Measurements from ENCODE around the gene ESRRA. TPM values are rescaled to one million over a fixed set of nuclear protein-coding genes. Genes with fewer than 3 reads are reported as not detected.
A peak's percentile ranks its signal among the peaks of the same experiment; 100 is the strongest.

ESRRA gene
- total RNA-seq, 5 donors from 2014 or later (not counting 1 experiment from before 2014, with no cell fraction given), result 20.2 to 43.1 (median 39.7) TPM

GRCh38 chr11:64285885-64286800 is 19.2 kb upstream of the ESRRA start:
- H3K27me3 ChIP-seq (replicated peaks in 1 of 2; ENCODE audit: control insufficient read depth in 2 of 2, extremely low read depth in 1 of 2, insufficient read depth in 2 of 2, low read length in 1 of 2), result peaks cover 4 to 18% of the 10 kb centered on the region in 2 experiments
- 66% methylated on average over 14 of the region's 40 CpGs for WGBS (ENCODE audit: insufficient coverage)
- ChIA-PET POLR2A (interaction anchor here in 1 of 2 donors (1.6 to 1.7 kb wide), 2 partner anchors 14 to 31 kb away, joined by 5 to 6 read pairs; partner anchors contain the start of genes PRDX5 and TRMT112), CTCF (interaction anchor here (0.6 to 3.7 kb wide), 7 partner anchors 14 to 100 kb away, joined by 3 to 16 read pairs (median 6); partner anchors contain the start of genes CATSPERZ (in 1 of the 2), PRDX5 (in 1 of the 2), STIP1 (in 1 of the 2) and TRMT112 (in 1 of the 2))
- DNase-seq, result peak in 6 of 35 experiments; percentile 14 to 48 (median 27)
- H3K9me3 ChIP-seq, result no peaks in the 10 kb centered on the region
- H3K4me1 ChIP-seq (ENCODE audit: control insufficient read depth in 1 of 2, extremely low read depth in 1 of 2, insufficient read depth in 2 of 2, low read length in 2 of 2), result peaks cover 4 to 40% of the 10 kb centered on the region in 2 experiments
- Mint-ChIP-seq H3K27ac (peak overlapping the region; percentile 70 to 84), H3K36me3 (peaks cover 4% of the 10 kb centered on the region), H3K4me3 (peak overlapping the region; percentile 67 to 84 (median 74)), H3K27me3 (peaks cover 5 to 7% of the 10 kb centered on the region in 2 donors), H3K9me3 (no peaks in the 10 kb centered on the region), H3K4me1 (peaks cover 25 to 32% (median 30%) of the 10 kb centered on the region in 3 donors)
- H3K27ac ChIP-seq (ENCODE audit: low read length), result peak overlapping the region; percentile 70
- H3K4me3 ChIP-seq (ENCODE audit: control insufficient read depth in 1 of 2, extremely low read depth in 1 of 2, low read length in 1 of 2), result peak overlapping the region; percentile 17 to 87
- H3K36me3 ChIP-seq (ENCODE audit: control insufficient read depth in 2 of 2, extremely low read depth in 1 of 2, insufficient read depth in 1 of 2, low read length in 1 of 2), result peaks cover 0 to 7% of the 10 kb centered on the region in 2 donors
- ATAC-seq (replicated peaks in 1 of 4), result no peak

DNA sequence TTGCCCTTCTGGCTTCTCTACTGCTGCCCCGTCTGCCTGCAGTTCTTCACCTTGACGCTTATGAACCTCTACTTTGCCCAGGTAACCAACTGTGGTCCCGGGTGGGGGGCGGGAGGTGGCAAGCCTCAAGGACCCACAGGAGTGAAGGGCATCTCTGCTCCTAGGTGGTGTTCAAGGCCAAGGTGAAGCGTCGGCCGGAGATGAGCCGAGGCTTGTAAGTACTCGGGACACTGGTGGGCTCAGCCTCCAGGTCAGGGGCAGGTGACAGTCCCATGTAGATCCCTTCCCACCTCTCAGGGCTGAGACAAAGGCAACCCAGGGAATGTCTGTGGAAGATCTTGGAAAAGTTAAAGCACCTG is 18.5 kb upstream of the ESRRA start:
- no peak for ATAC-seq (replicated peaks in 1 of 4)
- H3K27ac Mint-ChIP-seq, result peak overlapping the region; percentile 70 to 84
- H3K4me3 ChIP-seq (ENCODE audit: control insufficient read depth in 1 of 2, extremely low read depth in 1 of 2, low read length in 1 of 2), result no peak overlapping the region
- H3K36me3 ChIP-seq (ENCODE audit: control insufficient read depth in 2 of 2, extremely low read depth in 1 of 2, insufficient read depth in 1 of 2, low read length in 1 of 2), result peaks cover 0 to 7% of the 10 kb centered on the region in 2 donors
- DNase-seq, result no peak
- 95% methylated on average over 6 of the region's 9 CpGs for WGBS (ENCODE audit: insufficient coverage)
- H3K36me3 Mint-ChIP-seq, result no peaks in the 10 kb centered on the region
- peaks cover 25 to 28% (median 26%) of the 10 kb centered on the region in 3 donors for H3K4me1 Mint-ChIP-seq
- CTCF ChIA-PET, result interaction anchor here in 1 of 2 donors (3.0 kb wide), 1 partner anchor 14 kb away, joined by 13 read pairs; the partner anchor contains the start of gene CATSPERZ
- no peaks in the 10 kb centered on the region for H3K9me3 ChIP-seq
- no peak overlapping the region for H3K27ac ChIP-seq (ENCODE audit: low read length)
- H3K4me1 ChIP-seq (ENCODE audit: control insufficient read depth in 1 of 2, extremely low read depth in 1 of 2, insufficient read depth in 2 of 2, low read length in 2 of 2), result peaks cover 4 to 42% of the 10 kb centered on the region in 2 experiments
- no peaks in the 10 kb centered on the region for H3K9me3 Mint-ChIP-seq
- peak overlapping the region; percentile 67 to 84 (median 74) for H3K4me3 Mint-ChIP-seq
- peaks cover 5 to 7% of the 10 kb centered on the region in 2 donors for H3K27me3 Mint-ChIP-seq
- peaks cover 4 to 21% of the 10 kb centered on the region in 2 experiments for H3K27me3 ChIP-seq (replicated peaks in 1 of 2; ENCODE audit: control insufficient read depth in 2 of 2, extremely low read depth in 1 of 2, insufficient read depth in 2 of 2, low read length in 1 of 2)
- POLR2A ChIA-PET, result interaction anchor here in 1 of 2 donors (0.6 kb wide), 1 partner anchor 639 kb away, joined by 5 read pairs; no protein-coding TSS in a partner anchor

GRCh38 chr11:64287676-64288352 is 17.5 kb upstream of the ESRRA start:
- H3K36me3 ChIP-seq (ENCODE audit: control insufficient read depth in 2 of 2, extremely low read depth in 1 of 2, insufficient read depth in 1 of 2, low read length in 1 of 2), result peaks cover 0 to 2% of the 10 kb centered on the region in 2 donors
- H3K4me3 Mint-ChIP-seq, result no peak overlapping the region
- peaks cover 7 to 47% of the 10 kb centered on the region in 2 experiments for H3K4me1 ChIP-seq (ENCODE audit: control insufficient read depth in 1 of 2, extremely low read depth in 1 of 2, insufficient read depth in 2 of 2, low read length in 2 of 2)
- ATAC-seq (replicated peaks in 1 of 4) (no peak), DNase-seq (no peak)
- H3K27ac Mint-ChIP-seq, result no peak overlapping the region
- no peak overlapping the region for H3K27ac ChIP-seq (ENCODE audit: low read length)
- no peak overlapping the region for H3K4me3 ChIP-seq (ENCODE audit: control insufficient read depth in 1 of 2, extremely low read depth in 1 of 2, low read length in 1 of 2)
- H3K4me1 Mint-ChIP-seq, result peaks cover 23 to 29% (median 24%) of the 10 kb centered on the region in 3 donors
- peaks cover 4 to 28% of the 10 kb centered on the region in 2 experiments for H3K27me3 ChIP-seq (replicated peaks in 1 of 2; ENCODE audit: control insufficient read depth in 2 of 2, extremely low read depth in 1 of 2, insufficient read depth in 2 of 2, low read length in 1 of 2)
- no peaks in the 10 kb centered on the region for H3K9me3 Mint-ChIP-seq
- ChIA-PET CTCF (no interaction called here), POLR2A (no interaction called here)
- no peaks in the 10 kb centered on the region for H3K9me3 ChIP-seq
- H3K36me3 Mint-ChIP-seq, result no peaks in the 10 kb centered on the region
- H3K27me3 Mint-ChIP-seq, result peaks cover 5 to 11% of the 10 kb centered on the region in 2 donors
- 95% methylated on average over 32 of the region's 33 CpGs for WGBS (ENCODE audit: insufficient coverage)

DNA sequence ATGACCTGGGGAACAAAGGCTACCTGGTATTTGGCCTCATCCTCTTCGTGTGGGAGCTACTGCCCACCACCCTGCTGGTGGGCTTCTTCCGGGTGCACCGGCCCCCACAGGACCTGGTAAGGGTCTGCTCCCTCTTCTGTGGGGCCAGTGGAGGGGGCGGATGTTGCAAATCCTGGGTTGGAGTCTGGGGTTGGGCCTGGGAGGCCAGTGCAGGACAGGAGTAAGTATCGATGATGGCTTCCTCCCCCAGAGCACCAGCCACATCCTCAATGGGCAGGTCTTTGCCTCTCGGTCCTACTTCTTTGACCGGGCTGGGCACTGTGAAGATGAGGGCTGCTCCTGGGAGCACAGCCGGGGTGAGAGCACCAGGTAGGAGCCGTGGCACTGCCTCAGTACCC is 17.0 kb upstream of the ESRRA start:
- H3K4me1 ChIP-seq (ENCODE audit: control insufficient read depth in 1 of 2, extremely low read depth in 1 of 2, insufficient read depth in 2 of 2, low read length in 2 of 2), result peaks cover 7 to 41% of the 10 kb centered on the region in 2 experiments
- no peaks in the 10 kb centered on the region for H3K9me3 Mint-ChIP-seq
- 87% methylated on average over 5 of the region's 9 CpGs for WGBS (ENCODE audit: insufficient coverage)
- no peaks in the 10 kb centered on the region for H3K9me3 ChIP-seq
- H3K36me3 ChIP-seq (ENCODE audit: control insufficient read depth in 2 of 2, extremely low read depth in 1 of 2, insufficient read depth in 1 of 2, low read length in 1 of 2), result no peaks in the 10 kb centered on the region
- peaks cover 19 to 27% (median 19%) of the 10 kb centered on the region in 3 donors for H3K4me1 Mint-ChIP-seq
- H3K27ac ChIP-seq (ENCODE audit: low read length), result no peak overlapping the region
- ChIA-PET POLR2A (no interaction called here), CTCF (no interaction called here)
- DNase-seq, result no peak
- ATAC-seq (replicated peaks in 1 of 4), result no peak
- peaks cover 4 to 34% of the 10 kb centered on the region in 2 experiments for H3K27me3 ChIP-seq (replicated peaks in 1 of 2; ENCODE audit: control insufficient read depth in 2 of 2, extremely low read depth in 1 of 2, insufficient read depth in 2 of 2, low read length in 1 of 2)
- H3K36me3 Mint-ChIP-seq, result no peaks in the 10 kb centered on the region
- H3K4me3 Mint-ChIP-seq, result no peak overlapping the region
- peaks cover 10 to 16% of the 10 kb centered on the region in 2 donors for H3K27me3 Mint-ChIP-seq
- no peak overlapping the region for H3K27ac Mint-ChIP-seq
- no peak overlapping the region for H3K4me3 ChIP-seq (ENCODE audit: control insufficient read depth in 1 of 2, extremely low read depth in 1 of 2, low read length in 1 of 2)

GRCh38 chr11:64289002-64289564 is 16.2 kb upstream of the ESRRA start:
- Mint-ChIP-seq H3K4me1 (peaks cover 13 to 22% (median 14%) of the 10 kb centered on the region in 3 donors), H3K9me3 (no peaks in the 10 kb centered on the region), H3K36me3 (no peaks in the 10 kb centered on the region), H3K4me3 (no peak overlapping the region), H3K27me3 (peaks cover 18 to 24% of the 10 kb centered on the region in 2 donors), H3K27ac (no peak overlapping the region)
- Histone ChIP-seq H3K27ac (ENCODE audit: low read length) (no peak overlapping the region), H3K4me3 (ENCODE audit: control insufficient read depth in 1 of 2, extremely low read depth in 1 of 2, low read length in 1 of 2) (no peak overlapping the region), H3K9me3 (no peaks in the 10 kb centered on the region), H3K36me3 (ENCODE audit: control insufficient read depth in 2 of 2, extremely low read depth in 1 of 2, insufficient read depth in 1 of 2, low read length in 1 of 2) (no peaks in the 10 kb centered on the region), H3K27me3 (replicated peaks in 1 of 2; ENCODE audit: control insufficient read depth in 2 of 2, extremely low read depth in 1 of 2, insufficient read depth in 2 of 2, low read length in 1 of 2) (peaks cover 4 to 41% of the 10 kb centered on the region in 2 experiments), H3K4me1 (ENCODE audit: control insufficient read depth in 1 of 2, extremely low read depth in 1 of 2, insufficient read depth in 2 of 2, low read length in 2 of 2) (peaks cover 4 to 34% of the 10 kb centered on the region in 2 experiments)
- 92% methylated on average over 9 of the region's 13 CpGs for WGBS (ENCODE audit: insufficient coverage)
- CTCF ChIA-PET, result no interaction called here
- POLR2A ChIA-PET, result no interaction called here
- no peak for ATAC-seq (replicated peaks in 1 of 4)
- no peak for DNase-seq

Data from T-cell (primary cell).